ENCODE data around the gene PPP1R3G. TPM values are rescaled to one million over a fixed set of nuclear protein-coding genes. Genes with fewer than 3 reads are reported as not detected.

The PPP1R3G gene
- total and polyA plus RNA-seq, 9 donors = 0.67 to 2.9 (median 0.92) TPM

GRCh38 chr6:5053038-5053437, 32.1 kb upstream of the PPP1R3G start:
- TF ChIP-seq CTCF (IDR thresholded peaks at IDR 0.05) (no peak), EP300 (IDR thresholded peaks at IDR 0.05) (no peak), POLR2A (IDR thresholded peaks at IDR 0.05) (no peak)
- Histone ChIP-seq H3K27me3 (no peaks in the 10 kb centered on the region), H3K36me3 (no peaks in the 10 kb centered on the region), H3K4me3 (no peak overlapping the region), H3K9me3 (no peaks in the 10 kb centered on the region), H3K4me1 (ENCODE audit: insufficient read depth) (no peaks in the 10 kb centered on the region), H3K27ac (no peak overlapping the region)
- DNase-seq = no peak
- intact Hi-C loops (cut with DNase I) = no loop called here

GRCh38 chr6:5053864-5054244, 31.3 kb upstream of the PPP1R3G start:
- DNase-seq = no peak
- WGBS, 3 donors = 61 to 88% (median 81%) methylated on average over 1 of the region's 1 CpG
- no peaks in the 10 kb centered on the region for H3K27me3 ChIP-seq
- intact Hi-C loops (cut with DNase I) = no loop called here
- no peak overlapping the region for H3K27ac ChIP-seq
- no peaks in the 10 kb centered on the region for H3K36me3 ChIP-seq
- no peaks in the 10 kb centered on the region for H3K9me3 ChIP-seq
- no peaks in the 10 kb centered on the region for H3K4me1 ChIP-seq (ENCODE audit: insufficient read depth)
- TF ChIP-seq CTCF (IDR thresholded peaks at IDR 0.05) (no peak), POLR2A (IDR thresholded peaks at IDR 0.05) (no peak), EP300 (IDR thresholded peaks at IDR 0.05) (no peak)
- H3K4me3 ChIP-seq = no peak overlapping the region

- no peaks in the 10 kb centered on the region for H3K27me3 ChIP-seq
- H3K9me3 ChIP-seq = no peaks in the 10 kb centered on the region
- no peak overlapping the region for H3K4me3 ChIP-seq
- no peak overlapping the region for H3K27ac ChIP-seq
- intact Hi-C loops (cut with DNase I) = no loop called here
- TF ChIP-seq EP300 (IDR thresholded peaks at IDR 0.05) = no peak
- no peak for TF ChIP-seq POLR2A (IDR thresholded peaks at IDR 0.05)
- no peak for TF ChIP-seq CTCF (IDR thresholded peaks at IDR 0.05)
- 65 to 73% (median 71%) methylated on average over 6 of the region's 6 CpGs for WGBS, 3 donors
- no peaks in the 10 kb centered on the region for H3K4me1 ChIP-seq (ENCODE audit: insufficient read depth)
- DNase-seq = no peak
- H3K36me3 ChIP-seq = no peaks in the 10 kb centered on the region
Observed at GRCh38 chr6:5054245-5054873, 30.8 kb upstream of the PPP1R3G start.

- Histone ChIP-seq H3K9me3 (no peaks in the 10 kb centered on the region), H3K27ac (no peak overlapping the region), H3K27me3 (no peaks in the 10 kb centered on the region), H3K36me3 (no peaks in the 10 kb centered on the region), H3K4me3 (no peak overlapping the region), H3K4me1 (ENCODE audit: insufficient read depth) (no peaks in the 10 kb centered on the region)
- TF ChIP-seq EP300 (IDR thresholded peaks at IDR 0.05) (no peak), CTCF (IDR thresholded peaks at IDR 0.05) (no peak)
- WGBS, 3 donors = 86 to 92% (median 88%) methylated on average over 4 of the region's 4 CpGs
- DNase-seq = no peak
- intact Hi-C loops (cut with DNase I) = no loop called here
Observed at GRCh38 chr6:5055118-5055517, 30.0 kb upstream of the PPP1R3G start.

Measured in ovary (tissue), 9 donors.